Measurements from ENCODE around the gene EXTL1.

EXTL1 gene

GRCh38 chr1:25997828-25998761 is 23.5 kb upstream of the EXTL1 start, which contains the start of gene PAFAH2:
TSS of gene PAFAH2 (minus strand) at chr1:25998063. CDS start at chr1:25990816, 7,247 bp downstream.
- DNase-seq = peak; percentile 94

GRCh38 chr1:25999041-25999800 is 22.4 kb upstream of the EXTL1 start:
- DNase-seq = no peak

GRCh38 chr1:26003262-26003661 is 18.3 kb upstream of the EXTL1 start:
- no peak for DNase-seq

- no peak for DNase-seq
Measured at GRCh38 chr1:26003756-26004155, 17.8 kb upstream of the EXTL1 start.

- no peak for DNase-seq
Measured at GRCh38 chr1:26005434-26006105, 16.0 kb upstream of the EXTL1 start.

GRCh38 chr1:26006710-26007109 is 14.9 kb upstream of the EXTL1 start:
- no peak for DNase-seq

GRCh38 chr1:26009796-26010447 is 11.7 kb upstream of the EXTL1 start:
- no peak for DNase-seq

GRCh38 chr1:26010825-26011224 is 10.8 kb upstream of the EXTL1 start:
- DNase-seq = no peak

- no peak for DNase-seq
Measured at GRCh38 chr1:26012864-26013263, 8.7 kb upstream of the EXTL1 start.

GRCh38 chr1:26014179-26014578 is 7.4 kb upstream of the EXTL1 start:
- no peak for DNase-seq

GRCh38 chr1:26015358-26015757 is 6.2 kb upstream of the EXTL1 start:
- DNase-seq = no peak

GRCh38 chr1:26016258-26016952 is 5.2 kb upstream of the EXTL1 start:
- DNase-seq = no peak

- peak; percentile 31 for DNase-seq
Measured at GRCh38 chr1:26016953-26017545, 4.5 kb upstream of the EXTL1 start.

- no peak for DNase-seq
Measured at GRCh38 chr1:26017606-26018005, 4.0 kb upstream of the EXTL1 start.

GRCh38 chr1:26019641-26020315 is 1.8 kb upstream of the EXTL1 start:
- DNase-seq = no peak

GRCh38 chr1:26020330-26020768 is 1.2 kb upstream of the EXTL1 start:
- DNase-seq = no peak

- DNase-seq = no peak
Measured at GRCh38 chr1:26020941-26021646, 481 bp upstream of the EXTL1 start.

GRCh38 chr1:26022404-26022779 is 817 bp downstream of the EXTL1 start:
- no peak for DNase-seq

- no peak for DNase-seq
Measured at GRCh38 chr1:26023009-26023408, 1.4 kb downstream of the EXTL1 start.

GRCh38 chr1:26023826-26024225 is 2.3 kb downstream of the EXTL1 start:
- DNase-seq = no peak
